RWPE2 (cell line): ENCODE results near the gene SOCS3.
A peak's percentile ranks its signal among the peaks of the same experiment; 100 is the strongest.

Experiments used
- ATAC-seq: fragments of 200-7000 bp; cut with Tn5 transposase; 3 replicates; pipeline ENCODE4 v1.9.1; 2021; ENCODE audit warnings: low read depth
- DNase-seq: peaks from one replicate; pipeline ENCODE4 v3.0.0-alpha.2; 2020; ENCODE audit warnings: low spot score
- H3K27ac ChIP-seq: fragments of 450-650 bp; 2 replicates; pipeline ENCODE4 v1.5.1; 2017; ENCODE audit warnings: mild to moderate bottlenecking; ENCODE audit not compliant: poor library complexity, severe bottlenecking
- H3K27me3 ChIP-seq: fragments of 250-450 bp; sonication (Bioruptor Pico); 2 replicates; pipeline ENCODE4 v1.5.1; 2021; ENCODE audit warnings: mild to moderate bottlenecking, moderate library complexity; ENCODE audit not compliant: insufficient read depth, poor library complexity, severe bottlenecking
- H3K36me3 ChIP-seq: fragments of 250-450 bp; sonication (Bioruptor Pico); 2 replicates; pipeline ENCODE4 v1.5.1; 2020; ENCODE audit warnings: low read depth, mild to moderate bottlenecking, moderate library complexity
- H3K4me1 ChIP-seq: fragments of 250-450 bp; sonication (Bioruptor Pico); 2 replicates; pipeline ENCODE4 v1.5.1; 2021; ENCODE audit warnings: mild to moderate bottlenecking, moderate library complexity; ENCODE audit not compliant: insufficient read depth, poor library complexity, severe bottlenecking
- H3K4me3 ChIP-seq: fragments of 250-450 bp; sonication (Bioruptor Pico); 2 replicates; pipeline ENCODE4 v1.5.1; 2021; ENCODE audit warnings: mild to moderate bottlenecking, moderate library complexity; ENCODE audit not compliant: severe bottlenecking
- H3K9me3 ChIP-seq: fragments of 250-450 bp; sonication (Bioruptor Pico); 2 replicates; pipeline ENCODE4 v1.5.1; 2021; ENCODE audit warnings: mild to moderate bottlenecking, moderate library complexity; ENCODE audit not compliant: severe bottlenecking
- CTCF ChIP-seq: fragments of 450-650 bp; IDR thresholded peaks from one replicate; pipeline ENCODE4 v1.5.1; 2017; ENCODE audit warnings: mild to moderate bottlenecking, moderate library complexity; ENCODE audit not compliant: poor library complexity, severe bottlenecking

Gene SOCS3

GRCh38 chr17:78346605-78347250 lies 13.1 kb downstream of the SOCS3 start:
- H3K4me1 ChIP-seq = peaks cover 33% of the 10 kb centered on the region

GRCh38 chr17:78345791-78346494 lies 13.9 kb downstream of the SOCS3 start:
- Histone ChIP-seq H3K36me3 (no peaks in the 10 kb centered on the region), H3K27ac (no peak overlapping the region), H3K9me3 (no peaks in the 10 kb centered on the region), H3K27me3 (no peaks in the 10 kb centered on the region), H3K4me3 (no peak overlapping the region), H3K4me1 (peaks cover 30% of the 10 kb centered on the region)
- DNase-seq (no peak), ATAC-seq (no peak)
- TF ChIP-seq CTCF = no peak

More at GRCh38 chr17:78346605-78347250, 13.1 kb downstream of the SOCS3 start:
- ATAC-seq = peak; percentile 13; the same call in 1 of the 3 replicates
- Histone ChIP-seq H3K9me3 (no peaks in the 10 kb centered on the region), H3K4me3 (no peak overlapping the region), H3K36me3 (no peaks in the 10 kb centered on the region), H3K27ac (no peak overlapping the region), H3K27me3 (no peaks in the 10 kb centered on the region)
- no peak for TF ChIP-seq CTCF
- DNase-seq = no peak

GRCh38 chr17:78345172-78345571 lies 14.7 kb downstream of the SOCS3 start:
- no peak for TF ChIP-seq CTCF
- Histone ChIP-seq H3K9me3 (no peaks in the 10 kb centered on the region), H3K27me3 (no peaks in the 10 kb centered on the region), H3K4me1 (peaks cover 34% of the 10 kb centered on the region), H3K27ac (no peak overlapping the region), H3K36me3 (no peaks in the 10 kb centered on the region), H3K4me3 (no peak overlapping the region)
- no peak for ATAC-seq
- no peak for DNase-seq

- Histone ChIP-seq H3K9me3 (no peaks in the 10 kb centered on the region), H3K4me3 (no peak overlapping the region), H3K27ac (no peak overlapping the region), H3K27me3 (no peaks in the 10 kb centered on the region), H3K4me1 (peaks cover 39% of the 10 kb centered on the region), H3K36me3 (no peaks in the 10 kb centered on the region)
- no peak for DNase-seq
- ATAC-seq = no peak
- TF ChIP-seq CTCF = no peak
Measured at GRCh38 chr17:78344666-78345065, 15.2 kb downstream of the SOCS3 start.
